ENCODE measurements around the gene LRRC8E.

LRRC8E gene

DNA sequence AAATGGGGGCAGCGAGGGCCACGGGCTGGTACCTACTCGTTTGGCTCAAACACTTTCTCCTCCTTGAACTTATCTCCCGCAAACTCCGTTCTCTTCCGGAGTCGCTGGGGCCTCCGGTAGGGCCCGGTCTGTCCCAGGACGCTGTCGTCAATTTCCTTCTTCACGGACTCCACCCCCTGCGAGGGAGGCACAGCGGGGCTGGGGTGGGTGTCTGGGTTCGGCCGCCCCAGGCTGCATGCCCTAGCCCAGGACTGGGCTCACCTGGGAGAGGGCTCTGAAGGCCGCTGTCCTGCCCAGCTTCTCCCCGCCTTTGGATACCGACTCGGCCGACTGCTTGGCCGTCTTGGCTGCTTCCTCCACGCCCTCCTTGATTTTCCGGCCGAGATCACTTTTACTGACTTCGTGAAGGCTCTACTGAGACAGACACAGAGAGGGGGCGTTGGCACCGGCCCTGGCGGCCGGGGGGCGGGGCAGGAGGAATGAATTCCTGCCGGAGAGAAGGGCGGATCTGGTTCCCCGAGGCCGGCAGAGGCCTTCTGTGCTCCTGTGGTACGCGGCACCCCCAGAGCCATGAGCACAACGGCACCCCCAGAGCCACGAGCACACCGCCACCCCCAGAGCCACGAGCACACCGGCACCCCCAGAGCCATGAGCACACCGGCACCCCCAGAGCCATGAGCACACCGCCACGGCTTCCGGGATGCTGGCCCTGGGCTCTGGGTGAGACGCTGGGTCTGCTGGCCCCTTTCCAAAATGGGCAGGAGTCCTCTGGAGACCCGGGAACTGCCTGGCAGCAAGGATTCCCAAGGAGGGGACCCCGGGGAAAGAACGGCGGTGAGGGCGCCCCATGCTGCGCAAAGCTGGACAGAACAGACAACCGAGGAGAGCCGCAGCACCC lies 45.8 kb downstream of the LRRC8E start:
- no peak for TF ChIP-seq CTCF (IDR thresholded peaks at IDR 0.05; ENCODE audit: borderline replicate concordance, insufficient read depth, low read depth, low read length)
- H3K4me3 ChIP-seq (ENCODE audit: low read depth, low read length) = no peak overlapping the region

GRCh38 chr19:7934766-7935165 lies 46.5 kb downstream of the LRRC8E start:
- H3K4me3 ChIP-seq (ENCODE audit: low read depth, low read length) = no peak overlapping the region
- TF ChIP-seq CTCF (IDR thresholded peaks at IDR 0.05; ENCODE audit: borderline replicate concordance, insufficient read depth, low read depth, low read length) = no peak

DNA sequence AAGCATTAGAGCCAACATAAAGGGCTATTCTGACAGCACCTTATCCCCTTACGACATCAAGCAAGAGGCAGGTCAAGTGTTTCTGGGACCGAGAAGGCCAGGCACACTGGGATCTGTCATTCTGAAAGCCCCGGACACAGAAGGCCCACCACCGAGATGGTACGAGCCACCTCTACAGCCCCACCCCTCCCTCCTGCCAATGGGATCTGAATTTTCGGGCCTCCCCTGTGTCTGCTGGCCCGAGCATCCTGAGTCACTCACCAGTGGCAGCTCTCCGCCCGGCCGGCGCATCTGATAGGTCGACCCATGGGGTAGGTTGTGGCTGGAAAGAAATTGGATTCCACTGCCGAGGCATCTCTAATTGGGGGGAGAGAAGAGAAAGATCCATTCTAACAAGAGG lies 52.5 kb downstream of the LRRC8E start:
- no peak overlapping the region for H3K4me3 ChIP-seq (ENCODE audit: low read depth, low read length)
- TF ChIP-seq CTCF (IDR thresholded peaks at IDR 0.05; ENCODE audit: borderline replicate concordance, insufficient read depth, low read depth, low read length) = no peak

DNA sequence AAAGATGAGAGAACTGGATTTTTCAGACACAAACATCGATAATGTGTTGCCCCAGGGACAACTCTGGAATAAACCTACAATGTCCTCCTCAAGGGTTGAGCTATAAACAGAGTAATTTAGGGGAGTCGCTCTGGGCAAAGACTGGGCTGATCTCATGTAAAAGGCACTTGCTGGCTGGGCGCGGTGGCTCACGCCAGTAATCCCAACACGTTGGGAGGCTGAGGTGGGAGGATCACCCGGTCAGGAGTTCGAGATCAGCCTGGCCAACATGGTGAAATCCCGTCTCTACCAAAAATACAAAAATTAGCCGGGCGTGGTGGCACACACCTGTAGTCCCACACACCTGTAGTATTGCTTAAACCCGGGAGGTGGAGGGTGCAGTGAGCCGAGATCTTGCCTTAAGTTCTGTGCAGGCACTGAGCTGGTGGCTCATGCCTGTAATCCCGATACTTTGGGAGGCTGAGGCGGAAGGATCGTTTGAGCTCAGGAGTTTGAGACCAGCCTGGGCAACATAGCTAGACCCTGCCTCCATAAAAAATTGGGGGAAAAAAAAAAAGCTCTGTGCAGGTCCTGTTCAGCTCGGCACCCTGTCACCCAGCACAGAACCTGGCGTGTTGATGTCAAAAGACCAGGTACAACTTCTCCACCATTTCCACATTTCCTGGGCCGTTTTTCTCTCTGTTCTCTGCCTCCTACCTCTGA lies 53.7 kb downstream of the LRRC8E start:
- H3K4me3 ChIP-seq (ENCODE audit: low read depth, low read length) = no peak overlapping the region
- TF ChIP-seq CTCF (IDR thresholded peaks at IDR 0.05; ENCODE audit: borderline replicate concordance, insufficient read depth, low read depth, low read length) = no peak

- no peak for TF ChIP-seq CTCF (IDR thresholded peaks at IDR 0.05; ENCODE audit: borderline replicate concordance, insufficient read depth, low read depth, low read length)
- H3K4me3 ChIP-seq (ENCODE audit: low read depth, low read length) = peak overlapping the region; percentile 98
Measured at GRCh38 chr19:7942981-7943443, 54.7 kb downstream of the LRRC8E start.

- no peak for TF ChIP-seq CTCF (IDR thresholded peaks at IDR 0.05; ENCODE audit: borderline replicate concordance, insufficient read depth, low read depth, low read length)
Measured at GRCh38 chr19:7943444-7944176, 55.3 kb downstream of the LRRC8E start, which contains the start of gene TIMM44. TSS of gene TIMM44 (minus strand) at chr19:7943666. CDS start at chr19:7943651, 15 bp downstream.

More at GRCh38 chr19:7943444-7944176, 55.3 kb downstream of the LRRC8E start, which contains the start of gene TIMM44:
- H3K4me3 ChIP-seq (ENCODE audit: low read depth, low read length) = peak within 1 kb of the TSS; percentile 98
